IMR-90 (cell line): ENCODE measurements around the gene SLC45A2. TPM values are rescaled to one million over a fixed set of nuclear protein-coding genes. Genes with fewer than 3 reads are reported as not detected.
A peak's percentile ranks its signal among the peaks of the same experiment; 100 is the strongest.
"Not testable (repeated sequence)": the region's sequence is repeated elsewhere in the genome, so short reads cannot be mapped to it uniquely, and the experiment has no call there.

Experiments
- ATAC-seq: fragments of 200-7000 bp; cut with Tn5 transposase; 2 replicates; pipeline ENCODE4 v1.9.1; 2020; ENCODE audit warnings: low read depth, mild to moderate bottlenecking, moderate library complexity
- BruUV-seq: library from RNA; stranded (reverse); fragments of 400-500 nt; replicated peaks from 2 replicates; lab custom pipeline; 2021; lab: Mats Ljungman, UMichigan
- CTCF ChIA-PET: fragments of 300-600 bp; formaldehyde crosslinking; extraction: SDS; loops from one replicate; lab custom pipeline; 2021; ENCODE audit warnings: antibody characterized with exemption; lab: Yijun Ruan, JAX
- POLR2A ChIA-PET: fragments of 300-600 bp; sonication (Branson Sonifier 250); formaldehyde crosslinking; loops from one replicate; lab custom pipeline; 2022; ENCODE audit warnings: antibody characterized with exemption; ENCODE audit not compliant: unreplicated experiment; lab: Charles Lee
- DNase-seq: peaks from one replicate; pipeline ENCODE4 v3.0.0; 2013
- H2AFZ ChIP-seq: replicated peaks from 2 replicates; pipeline ENCODE3; 2013; ENCODE audit warnings: low read length, mild to moderate bottlenecking; ENCODE audit not compliant: poor library complexity
- H2AK5ac ChIP-seq: 2 replicates; pipeline ENCODE4 v1.6.1; 2013; ENCODE audit warnings: low read depth, low read length, inconsistent platforms
- H2AK9ac ChIP-seq: replicated peaks from 2 replicates; pipeline ENCODE3; 2013; ENCODE audit warnings: mild to moderate bottlenecking, low read depth, low read length, moderate library complexity; ENCODE audit not compliant: poor library complexity
- H2BK120ac ChIP-seq: 2 replicates; pipeline ENCODE4 v1.6.1; 2013; ENCODE audit warnings: low read depth, low read length, inconsistent platforms
- H2BK15ac ChIP-seq: 3 replicates; pipeline ENCODE4 v1.6.1; 2013; ENCODE audit warnings: low read depth, low read length, inconsistent platforms
- H2BK20ac ChIP-seq: 2 replicates; pipeline ENCODE4 v1.6.1; 2013; ENCODE audit warnings: low read depth, mild to moderate bottlenecking, inconsistent platforms, low read length, moderate library complexity
- H2BK5ac ChIP-seq: 2 replicates; pipeline ENCODE4 v1.6.1; 2013; ENCODE audit warnings: mild to moderate bottlenecking, low read depth, low read length, inconsistent platforms; ENCODE audit not compliant: poor library complexity, severe bottlenecking
- H3K14ac ChIP-seq: replicated peaks from 2 replicates; pipeline ENCODE4 v1.6.1; 2013; ENCODE audit warnings: low read depth, low read length, inconsistent platforms
- H3K18ac ChIP-seq: 2 replicates; pipeline ENCODE4 v1.6.1; 2013; ENCODE audit warnings: low read depth, low read length, control low read depth
- H3K23ac ChIP-seq: 2 replicates; pipeline ENCODE4 v1.6.1; 2013; ENCODE audit warnings: low read depth, low read length, inconsistent platforms
- H3K27ac ChIP-seq: 2 replicates; pipeline ENCODE4 v1.5.1; 2013; ENCODE audit warnings: mild to moderate bottlenecking, control low read depth, low read length; ENCODE audit not compliant: insufficient read depth
- H3K27me3 ChIP-seq: 2 replicates; pipeline ENCODE4 v1.6.1; 2013; ENCODE audit warnings: low read length; ENCODE audit not compliant: control insufficient read depth, insufficient read depth
- H3K36me3 ChIP-seq: 2 replicates; pipeline ENCODE4 v1.6.1; 2013; ENCODE audit warnings: low read length, mixed read lengths; ENCODE audit not compliant: control insufficient read depth, insufficient read depth
- H3K4ac ChIP-seq: 2 replicates; pipeline ENCODE4 v1.6.1; 2013; ENCODE audit warnings: low read depth, low read length, inconsistent platforms
- H3K4me1 ChIP-seq: 2 replicates; pipeline ENCODE4 v1.6.1; 2013; ENCODE audit warnings: low read length, mixed read lengths; ENCODE audit not compliant: control insufficient read depth, insufficient read depth
- H3K4me2 ChIP-seq: 2 replicates; pipeline ENCODE4 v1.6.1; 2013; ENCODE audit warnings: low read depth, mild to moderate bottlenecking, control low read depth, low read length, moderate library complexity
- H3K4me3 ChIP-seq: 2 replicates; pipeline ENCODE4 v1.5.1; 2013; ENCODE audit warnings: low read depth, mild to moderate bottlenecking, control low read depth, low read length, moderate library complexity; ENCODE audit not compliant: insufficient read depth
- H3K56ac ChIP-seq: 2 replicates; pipeline ENCODE4 v1.6.1; 2013; ENCODE audit warnings: low read length, inconsistent platforms; ENCODE audit not compliant: insufficient read depth; ENCODE audit errors: extremely low read depth
- H3K79me1 ChIP-seq, 2 experiments: 2 replicates each; pipeline ENCODE4 v1.6.1; 2013; ENCODE audit warnings: low read length in 2 of 2, inconsistent platforms in 1 of 2, low read depth in 1 of 2
- H3K9ac ChIP-seq: 2 replicates; pipeline ENCODE4 v1.6.1; 2013; ENCODE audit warnings: low read depth, low read length, control low read depth
- H3K9me1 ChIP-seq: 2 replicates; pipeline ENCODE4 v1.6.1; 2013; ENCODE audit warnings: low read length, inconsistent platforms; ENCODE audit not compliant: insufficient read depth
- H3K9me3 ChIP-seq: 2 replicates; pipeline ENCODE4 v1.6.1; 2013; ENCODE audit warnings: low read length; ENCODE audit not compliant: control insufficient read depth, insufficient read depth
- H4K20me1 ChIP-seq: 2 replicates; pipeline ENCODE4 v1.6.1; 2013; ENCODE audit warnings: low read length, inconsistent platforms; ENCODE audit not compliant: insufficient read depth
- H4K5ac ChIP-seq: 2 replicates; pipeline ENCODE4 v1.6.1; 2013; ENCODE audit warnings: mild to moderate bottlenecking, low read depth, low read length, control low read depth
- H4K8ac ChIP-seq, 2 experiments: 2 replicates each; pipeline ENCODE4 v1.6.1; 2013; ENCODE audit warnings: low read depth in 2 of 2, low read length in 2 of 2, control low read depth in 1 of 2, inconsistent platforms in 1 of 2
- H4K91ac ChIP-seq: 2 replicates; pipeline ENCODE4 v1.6.1; 2013; ENCODE audit warnings: low read depth, low read length, inconsistent platforms; ENCODE audit not compliant: insufficient read depth
- CTCF ChIP-seq: conservative IDR thresholded peaks from 2 replicates; pipeline ENCODE4 v1.5.1; 2012; ENCODE audit warnings: mild to moderate bottlenecking, low read depth, low read length, improper control_type of control experiment
- FOS ChIP-seq: fragments of 150-350 bp; IDR thresholded peaks from 2 replicates; pipeline ENCODE4 v1.6.1; 2016; ENCODE audit warnings: low read depth, low read length
- MAFK ChIP-seq: IDR thresholded peaks from 2 replicates; pipeline ENCODE4 v1.6.1; 2012; ENCODE audit warnings: low read depth, low read length, improper control_type of control experiment
- WGBS, 2 experiments: methylation state at CpG; one replicate each; pipeline versions ENCODE4 v1.1.5 to v1.1.7; 2013; ENCODE audit warnings: missing lambda C conversion rate in 2 of 2; ENCODE audit not compliant: insufficient read length in 1 of 2; ENCODE audit errors: extremely low coverage in 2 of 2; 5-methylcytosine and 5-hydroxymethylcytosine counted together
- dilution Hi-C: fragments of 300-500 bp; cut with HindIII; formaldehyde crosslinking; loops from one replicate; pipeline ENCODE4 v1.14.3; 2018; ENCODE audit warnings: low sequenced_read_pairs; ENCODE audit not compliant: unreplicated experiment
- in situ Hi-C: fragments of 300-500 bp; cut with MboI; formaldehyde crosslinking; loops from 3 replicates; pipeline ENCODE4 v1.14.3; 2019; ENCODE audit warnings: low sequenced_read_pairs, inconsistent platforms, mixed read lengths
- intact Hi-C: fragments of 100-400 bp; cut with micrococcal nuclease; formaldehyde crosslinking; loops from 2 replicates; pipeline ENCODE4 v1.10.0; 2022
- polyA plus RNA-seq, 3 experiments: library from polyadenylated mRNA; depleted of rRNA; stranded (reverse); fragments of >200 nt; gene quantifications; 2 replicates each; pipeline ENCODE4 v1.2.3, GENCODE V29; 2012; ENCODE audit warnings: low replicate concordance in 1 of 3
- total RNA-seq: library from RNA; depleted of rRNA; stranded (reverse); fragments of >200 nt; gene quantifications from 2 replicates; pipeline ENCODE4 v1.2.3, GENCODE V29; 2012
- TF ChIP-seq, protein P1 (sequence below): fragments of 150-350 bp; IDR thresholded peaks from 2 replicates; pipeline ENCODE4 v1.6.1; 2017; ENCODE audit warnings: mild to moderate bottlenecking, antibody characterized with exemption, low read length, low read depth

The SLC45A2 gene
- total and polyA plus RNA-seq, 2 of the 4 experiments (the other 2 are of a cell fraction): 0.07 TPM; not detected in 1

- no peak overlapping the region for H3K18ac ChIP-seq
- no peak for DNase-seq
- H4K8ac ChIP-seq: no peak overlapping the region
- TF ChIP-seq CTCF (no peak), MAFK (peak; percentile 69), FOS (no peak)
- TF ChIP-seq, protein P1, sequence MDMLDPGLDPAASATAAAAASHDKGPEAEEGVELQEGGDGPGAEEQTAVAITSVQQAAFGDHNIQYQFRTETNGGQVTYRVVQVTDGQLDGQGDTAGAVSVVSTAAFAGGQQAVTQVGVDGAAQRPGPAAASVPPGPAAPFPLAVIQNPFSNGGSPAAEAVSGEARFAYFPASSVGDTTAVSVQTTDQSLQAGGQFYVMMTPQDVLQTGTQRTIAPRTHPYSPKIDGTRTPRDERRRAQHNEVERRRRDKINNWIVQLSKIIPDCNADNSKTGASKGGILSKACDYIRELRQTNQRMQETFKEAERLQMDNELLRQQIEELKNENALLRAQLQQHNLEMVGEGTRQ: no peak
- no peak overlapping the region for H2AK9ac ChIP-seq
- no peak overlapping the region for H2BK5ac ChIP-seq
- no peak overlapping the region for H3K14ac ChIP-seq
- POLR2A ChIA-PET: no interaction called here
- no peak overlapping the region for H2AK5ac ChIP-seq
- no peak overlapping the region for H3K27ac ChIP-seq
- H2BK15ac ChIP-seq: no peak overlapping the region
- H3K4me2 ChIP-seq: no peak overlapping the region
- H2BK20ac ChIP-seq: no peak overlapping the region
- in situ Hi-C loops (no loop called here), intact Hi-C loops (no loop called here), dilution Hi-C loops (no loop called here)
- H3K9ac ChIP-seq: no peak overlapping the region
- WGBS, 2 experiments: no CpG with 5 or more reads among the region's 2 CpGs
- no peak overlapping the region for H3K4ac ChIP-seq
- H3K79me1 ChIP-seq: no peaks in the 10 kb centered on the region
- ATAC-seq: no peak
- no peaks in the 10 kb centered on the region for H4K20me1 ChIP-seq
- no peak overlapping the region for H4K91ac ChIP-seq
- no peak overlapping the region for H3K23ac ChIP-seq
- H4K5ac ChIP-seq: no peak overlapping the region
- CTCF ChIA-PET: interaction anchor here (2.6 kb wide), 1 partner anchor 12 kb away, joined by 11 read pairs; no protein-coding TSS in a partner anchor
- BruUV-seq: no TSS peak
- no peak overlapping the region for H2AFZ ChIP-seq
- H2BK120ac ChIP-seq: no peak overlapping the region
- no peaks in the 10 kb centered on the region for H3K4me1 ChIP-seq
- H3K9me3 ChIP-seq: peaks cover 3% of the 10 kb centered on the region
- no peaks in the 10 kb centered on the region for H3K9me1 ChIP-seq
- H3K27me3 ChIP-seq: peaks cover 23% of the 10 kb centered on the region
- H3K4me3 ChIP-seq: no peak overlapping the region
- no peaks in the 10 kb centered on the region for H3K36me3 ChIP-seq
- no peak overlapping the region for H3K56ac ChIP-seq
Measured at GRCh38 chr5:33957577-33958150, 26.8 kb downstream of the SLC45A2 start.

- CTCF ChIA-PET, H2BK120ac ChIP-seq, H3K56ac ChIP-seq, intact Hi-C loops, H2BK5ac ChIP-seq, H3K79me1 ChIP-seq, BruUV-seq, in situ Hi-C loops, H4K8ac ChIP-seq, H4K5ac ChIP-seq, H2AK9ac ChIP-seq, H3K9me1 ChIP-seq, H3K9me3 ChIP-seq, H3K9ac ChIP-seq, H3K4me3 ChIP-seq, dilution Hi-C loops, H3K4me1 ChIP-seq, H2AK5ac ChIP-seq, H2BK20ac ChIP-seq, H3K4me2 ChIP-seq, H3K14ac ChIP-seq, H3K36me3 ChIP-seq, ATAC-seq, H4K20me1 ChIP-seq, POLR2A ChIA-PET, H3K18ac ChIP-seq, H3K23ac ChIP-seq, H3K4ac ChIP-seq, H3K27ac ChIP-seq, H2AFZ ChIP-seq, DNase-seq, H2BK15ac ChIP-seq, H4K91ac ChIP-seq: not testable (repeated sequence)
- no CpG with 5 or more reads among the region's 5 CpGs for WGBS, 2 experiments
- H3K27me3 ChIP-seq: peaks cover 31% of the 10 kb centered on the region
Measured at GRCh38 chr5:33952175-33952574, 32.3 kb downstream of the SLC45A2 start.
